ENCODE measurements around the gene PRKRIP1. TPM values are rescaled to one million over a fixed set of nuclear protein-coding genes. Genes with fewer than 3 reads are reported as not detected.

Gene PRKRIP1
- polyA plus RNA-seq, 1 donor (not counting 4 experiments of a cell fraction or from before 2014, with no cell fraction given): 12.5 TPM

- no peak overlapping the region for H3K27ac ChIP-seq (ENCODE audit: control insufficient read depth, insufficient read depth, low read length)
- dilution Hi-C loops (cut with MboI; ENCODE audit: extremely low pct_ligation_motif_present, low sequenced_read_pairs): no loop called here
- no peak for FAIRE-seq
- no peak overlapping the region for H3K9ac ChIP-seq (ENCODE audit: control insufficient read depth, extremely low read depth, insufficient read depth, low read length)
- H3K27me3 ChIP-seq (ENCODE audit: control insufficient read depth, extremely low read depth, insufficient read depth, low read length): no peaks in the 10 kb centered on the region
- H3K4me3 ChIP-seq (ENCODE audit: control insufficient read depth in 2 of 3, extremely low read depth in 1 of 3, insufficient read depth in 2 of 3, low read depth in 1 of 3, low read length in 3 of 3): no peak overlapping the region
- no peaks in the 10 kb centered on the region for H4K20me1 ChIP-seq (ENCODE audit: control insufficient read depth, extremely low read depth, insufficient read depth, low read length)
- peaks cover 4 to 5% of the 10 kb centered on the region in 2 experiments for H3K36me3 ChIP-seq (ENCODE audit: control insufficient read depth in 2 of 2, extremely low read depth in 1 of 2, insufficient read depth in 2 of 2, low read length in 2 of 2)
- H2AFZ ChIP-seq (ENCODE audit: control insufficient read depth, low read length): no peak overlapping the region
- no peaks in the 10 kb centered on the region for H3K9me1 ChIP-seq (ENCODE audit: control insufficient read depth, extremely low read depth, insufficient read depth, low read length)
- no peak for DNase-seq (ENCODE audit: low read depth, low spot score)
- H3K4me2 ChIP-seq (ENCODE audit: control insufficient read depth, extremely low read depth, insufficient read depth, low read depth, low read length): no peak overlapping the region
- no peaks in the 10 kb centered on the region for H3K4me1 ChIP-seq (ENCODE audit: control insufficient read depth, extremely low read depth, insufficient read depth, low read length)
- H3K9me3 ChIP-seq (ENCODE audit: control insufficient read depth, low read depth, low read length): no peaks in the 10 kb centered on the region
- H3K79me2 ChIP-seq (ENCODE audit: control insufficient read depth, insufficient read depth, low read length): no peaks in the 10 kb centered on the region
- no peak for TF ChIP-seq CTCF (optimal IDR thresholded peaks at IDR 0.05 in 1 of 3, IDR thresholded peaks at IDR 0.05 in 1 of 3, conservative IDR thresholded peaks at IDR 0.05 in 1 of 3; ENCODE audit: extremely low read depth in 1 of 3, insufficient read depth in 2 of 3, low read length in 3 of 3)
- TF ChIP-seq EZH2 (IDR thresholded peaks at IDR 0.05; ENCODE audit: low read length): no peak
These were observed 9.1 kb upstream of the PRKRIP1 start for GRCh38 chr7:102387064-102387463.

GRCh38 chr7:102389810-102390209 lies 6.4 kb upstream of the PRKRIP1 start:
- Histone ChIP-seq H3K4me2 (ENCODE audit: control insufficient read depth, extremely low read depth, insufficient read depth, low read depth, low read length) (no peak overlapping the region), H3K9me3 (ENCODE audit: control insufficient read depth, low read depth, low read length) (no peaks in the 10 kb centered on the region), H4K20me1 (ENCODE audit: control insufficient read depth, extremely low read depth, insufficient read depth, low read length) (no peaks in the 10 kb centered on the region), H3K79me2 (ENCODE audit: control insufficient read depth, insufficient read depth, low read length) (no peaks in the 10 kb centered on the region), H3K36me3 (ENCODE audit: control insufficient read depth in 2 of 2, extremely low read depth in 1 of 2, insufficient read depth in 2 of 2, low read length in 2 of 2) (peaks cover 10 to 12% of the 10 kb centered on the region in 2 experiments), H3K9me1 (ENCODE audit: control insufficient read depth, extremely low read depth, insufficient read depth, low read length) (no peaks in the 10 kb centered on the region), H2AFZ (ENCODE audit: control insufficient read depth, low read length) (no peak overlapping the region), H3K9ac (ENCODE audit: control insufficient read depth, extremely low read depth, insufficient read depth, low read length) (no peak overlapping the region), H3K4me1 (ENCODE audit: control insufficient read depth, extremely low read depth, insufficient read depth, low read length) (no peaks in the 10 kb centered on the region), H3K27ac (ENCODE audit: control insufficient read depth, insufficient read depth, low read length) (no peak overlapping the region), H3K4me3 (ENCODE audit: control insufficient read depth in 2 of 3, extremely low read depth in 1 of 3, insufficient read depth in 2 of 3, low read depth in 1 of 3, low read length in 3 of 3) (no peak overlapping the region), H3K27me3 (ENCODE audit: control insufficient read depth, extremely low read depth, insufficient read depth, low read length) (no peaks in the 10 kb centered on the region)
- DNase-seq (ENCODE audit: low read depth, low spot score) (no peak), FAIRE-seq (no peak)
- dilution Hi-C loops (cut with MboI; ENCODE audit: extremely low pct_ligation_motif_present, low sequenced_read_pairs): no loop called here
- TF ChIP-seq EZH2 (IDR thresholded peaks at IDR 0.05; ENCODE audit: low read length) (no peak), CTCF (optimal IDR thresholded peaks at IDR 0.05 in 1 of 3, IDR thresholded peaks at IDR 0.05 in 1 of 3, conservative IDR thresholded peaks at IDR 0.05 in 1 of 3; ENCODE audit: extremely low read depth in 1 of 3, insufficient read depth in 2 of 3, low read length in 3 of 3) (no peak)
